Measurements from ENCODE around the gene SNX10.

SNX10 gene

DNA sequence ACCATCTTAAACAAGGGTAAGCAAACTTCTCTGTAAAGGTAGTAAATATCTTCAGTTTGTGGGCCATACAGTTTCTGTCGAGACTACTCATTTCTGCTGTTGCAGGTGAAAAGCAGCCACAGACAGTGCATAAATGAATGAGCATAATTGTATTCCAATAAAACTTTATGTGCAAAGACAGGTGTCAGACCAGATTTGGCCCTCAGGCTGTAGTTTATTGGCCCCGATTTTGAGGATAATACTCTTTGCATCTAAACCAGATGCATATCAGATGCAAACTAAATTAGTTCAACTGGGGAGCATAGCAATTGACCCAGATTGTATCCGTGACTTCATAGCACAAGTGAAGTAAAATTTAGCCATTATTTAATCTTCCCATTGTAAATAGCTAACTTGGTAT is 70.0 kb downstream of the SNX10 start:
- H3K4me3 ChIP-seq (ENCODE audit: low read length) = no peak overlapping the region
- H3K9ac ChIP-seq (ENCODE audit: low read depth, low read length) = no peak overlapping the region
- no peaks in the 10 kb centered on the region for H3K36me3 ChIP-seq (ENCODE audit: insufficient read depth, low read depth, low read length)
- H3K27ac ChIP-seq (ENCODE audit: low read length) = no peak overlapping the region
- no peaks in the 10 kb centered on the region for H3K27me3 ChIP-seq (ENCODE audit: insufficient read depth, low read length)
- H3K4me1 ChIP-seq (ENCODE audit: insufficient read depth, low read length) = no peaks in the 10 kb centered on the region
- no peaks in the 10 kb centered on the region for H3K9me3 ChIP-seq (ENCODE audit: insufficient read depth, low read depth, low read length)

DNA sequence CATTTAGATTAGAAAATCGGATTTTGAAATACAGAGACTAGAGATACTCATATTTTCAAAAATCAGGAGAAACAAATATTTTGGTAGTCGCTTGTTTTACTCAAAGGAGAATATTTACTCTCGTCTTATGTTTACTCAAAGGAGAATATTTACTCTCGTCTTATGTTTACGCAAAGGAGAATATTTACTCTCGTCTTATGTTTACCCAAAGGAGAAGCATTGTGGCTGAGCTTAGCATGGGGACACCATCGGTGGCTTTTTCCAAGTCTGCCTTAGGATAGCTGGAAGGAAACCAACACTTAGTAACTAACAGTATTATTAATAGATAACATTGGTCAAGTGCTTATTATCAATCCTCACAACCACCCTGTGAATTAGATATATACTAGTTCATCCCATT is 71.8 kb downstream of the SNX10 start:
- Histone ChIP-seq H3K4me1 (ENCODE audit: insufficient read depth, low read length) (no peaks in the 10 kb centered on the region), H3K27me3 (ENCODE audit: insufficient read depth, low read length) (no peaks in the 10 kb centered on the region), H3K36me3 (ENCODE audit: insufficient read depth, low read depth, low read length) (no peaks in the 10 kb centered on the region), H3K27ac (ENCODE audit: low read length) (no peak overlapping the region), H3K9ac (ENCODE audit: low read depth, low read length) (no peak overlapping the region), H3K9me3 (ENCODE audit: insufficient read depth, low read depth, low read length) (no peaks in the 10 kb centered on the region), H3K4me3 (ENCODE audit: low read length) (no peak overlapping the region)

DNA sequence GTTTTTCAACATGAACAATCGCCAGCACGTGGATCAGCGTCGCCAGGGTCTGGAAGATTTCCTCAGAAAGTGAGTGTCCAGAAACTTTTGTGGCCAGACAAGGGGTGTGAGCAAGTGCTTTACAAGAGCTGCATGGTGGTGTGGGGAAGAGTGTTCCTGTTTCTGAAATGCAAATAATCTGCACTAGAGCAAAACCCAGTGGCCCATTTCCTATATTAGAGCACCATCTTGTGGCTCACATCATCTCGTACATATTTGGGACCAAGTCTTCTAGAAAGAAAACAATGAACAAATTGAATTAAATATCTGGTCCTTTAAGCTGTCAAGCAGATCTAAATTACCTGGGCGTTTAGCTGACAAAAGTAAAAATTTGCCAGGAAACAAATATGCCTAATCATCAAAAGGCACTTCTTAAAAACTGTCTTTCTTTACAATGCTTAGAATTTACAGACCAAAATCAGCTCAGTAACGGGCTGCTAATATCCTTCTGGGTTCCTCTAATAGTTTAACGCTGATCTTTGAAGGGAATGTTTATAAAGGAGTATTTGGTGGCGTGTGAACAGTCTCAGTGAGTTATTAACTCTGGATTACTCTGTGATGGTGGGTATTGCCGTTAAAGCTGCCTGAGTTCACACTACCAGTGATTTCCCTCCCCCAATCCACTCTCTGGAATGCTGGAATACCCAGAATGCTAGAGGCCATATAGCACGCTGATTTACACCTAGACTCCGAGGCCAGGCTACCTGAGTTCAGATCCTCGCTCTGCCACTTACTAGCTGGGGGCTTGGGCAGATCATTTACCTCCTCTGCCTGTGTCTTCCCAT is 73.6 kb downstream of the SNX10 start:
- H3K27ac ChIP-seq (ENCODE audit: low read length) = no peak overlapping the region
- no peaks in the 10 kb centered on the region for H3K27me3 ChIP-seq (ENCODE audit: insufficient read depth, low read length)
- no peaks in the 10 kb centered on the region for H3K9me3 ChIP-seq (ENCODE audit: insufficient read depth, low read depth, low read length)
- no peak overlapping the region for H3K4me3 ChIP-seq (ENCODE audit: low read length)
- H3K36me3 ChIP-seq (ENCODE audit: insufficient read depth, low read depth, low read length) = no peaks in the 10 kb centered on the region
- H3K9ac ChIP-seq (ENCODE audit: low read depth, low read length) = peak overlapping the region; percentile 10; the same call in 1 of the 2 replicates
- H3K4me1 ChIP-seq (ENCODE audit: insufficient read depth, low read length) = no peaks in the 10 kb centered on the region

DNA sequence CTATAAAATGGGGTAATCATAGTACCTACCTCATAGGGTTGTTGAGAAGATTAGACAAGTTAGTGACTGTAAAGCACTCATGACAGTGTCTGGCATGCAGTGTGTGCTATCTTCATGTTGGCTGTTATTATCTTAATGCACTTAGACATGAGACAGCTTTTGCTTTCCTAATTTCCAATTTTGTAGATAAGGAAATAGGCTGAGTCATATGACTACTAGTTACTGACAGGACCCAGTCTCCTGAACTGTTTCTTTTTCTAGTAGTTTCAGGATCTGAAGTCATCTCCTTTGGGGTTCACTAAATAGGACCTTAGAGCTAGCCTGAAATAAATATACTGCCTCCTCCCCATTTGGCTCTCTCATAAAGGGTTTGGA is 74.2 kb downstream of the SNX10 start:
- Histone ChIP-seq H3K4me3 (ENCODE audit: low read length) (no peak overlapping the region), H3K9ac (ENCODE audit: low read depth, low read length) (peak overlapping the region; percentile 10; the same call in 1 of the 2 replicates), H3K27me3 (ENCODE audit: insufficient read depth, low read length) (no peaks in the 10 kb centered on the region), H3K27ac (ENCODE audit: low read length) (no peak overlapping the region), H3K36me3 (ENCODE audit: insufficient read depth, low read depth, low read length) (no peaks in the 10 kb centered on the region), H3K9me3 (ENCODE audit: insufficient read depth, low read depth, low read length) (no peaks in the 10 kb centered on the region), H3K4me1 (ENCODE audit: insufficient read depth, low read length) (no peaks in the 10 kb centered on the region)

DNA sequence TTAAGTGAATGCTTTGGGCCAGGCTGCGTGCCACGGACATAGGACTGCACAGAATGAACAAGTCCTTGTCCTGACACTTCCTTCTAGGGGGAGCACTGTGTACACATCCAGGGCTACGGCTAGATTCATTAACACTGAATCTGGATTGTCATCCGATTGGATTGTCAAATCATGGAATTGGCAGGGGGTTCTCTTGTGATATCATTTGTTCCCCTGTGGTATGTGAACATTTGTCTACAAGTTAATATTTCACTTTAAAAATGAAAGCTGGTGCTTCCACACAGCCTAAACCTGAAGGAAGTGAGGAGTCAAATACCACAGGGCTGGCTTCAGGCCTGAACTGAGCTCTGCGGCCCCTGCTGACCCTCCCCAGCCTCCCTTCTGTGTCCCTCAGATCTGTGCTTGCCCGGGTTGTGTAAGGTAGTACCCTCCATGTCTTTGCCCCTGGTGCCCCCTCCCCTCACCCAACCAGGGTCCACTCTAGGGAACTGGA is 75.6 kb downstream of the SNX10 start:
- H3K27ac ChIP-seq (ENCODE audit: low read length) = no peak overlapping the region
- H3K4me1 ChIP-seq (ENCODE audit: insufficient read depth, low read length) = no peaks in the 10 kb centered on the region
- H3K9me3 ChIP-seq (ENCODE audit: insufficient read depth, low read depth, low read length) = no peaks in the 10 kb centered on the region
- no peaks in the 10 kb centered on the region for H3K27me3 ChIP-seq (ENCODE audit: insufficient read depth, low read length)
- H3K36me3 ChIP-seq (ENCODE audit: insufficient read depth, low read depth, low read length) = no peaks in the 10 kb centered on the region
- no peak overlapping the region for H3K4me3 ChIP-seq (ENCODE audit: low read length)
- H3K9ac ChIP-seq (ENCODE audit: low read depth, low read length) = no peak overlapping the region

DNA sequence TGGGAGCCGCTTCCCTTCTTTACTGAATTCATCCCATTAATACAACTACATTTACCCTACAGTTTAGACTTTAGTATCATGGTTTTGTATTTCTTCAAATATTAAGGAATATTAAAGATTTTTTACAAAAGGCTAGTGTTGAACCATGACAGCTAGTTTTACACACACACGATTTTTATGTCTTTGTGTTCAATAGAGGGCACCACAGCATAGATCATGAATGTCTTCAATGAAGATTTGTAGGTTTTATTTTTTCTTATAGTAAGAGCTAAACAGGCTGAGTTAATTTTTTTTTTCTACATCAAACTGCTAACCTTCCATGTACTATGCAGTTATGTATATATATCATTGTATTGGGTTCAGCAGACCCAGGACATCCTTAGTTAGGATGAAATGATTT is 76.9 kb downstream of the SNX10 start:
- Histone ChIP-seq H3K27ac (ENCODE audit: low read length) (no peak overlapping the region), H3K4me1 (ENCODE audit: insufficient read depth, low read length) (no peaks in the 10 kb centered on the region), H3K27me3 (ENCODE audit: insufficient read depth, low read length) (no peaks in the 10 kb centered on the region), H3K9ac (ENCODE audit: low read depth, low read length) (no peak overlapping the region), H3K36me3 (ENCODE audit: insufficient read depth, low read depth, low read length) (no peaks in the 10 kb centered on the region), H3K9me3 (ENCODE audit: insufficient read depth, low read depth, low read length) (no peaks in the 10 kb centered on the region), H3K4me3 (ENCODE audit: low read length) (no peak overlapping the region)

DNA sequence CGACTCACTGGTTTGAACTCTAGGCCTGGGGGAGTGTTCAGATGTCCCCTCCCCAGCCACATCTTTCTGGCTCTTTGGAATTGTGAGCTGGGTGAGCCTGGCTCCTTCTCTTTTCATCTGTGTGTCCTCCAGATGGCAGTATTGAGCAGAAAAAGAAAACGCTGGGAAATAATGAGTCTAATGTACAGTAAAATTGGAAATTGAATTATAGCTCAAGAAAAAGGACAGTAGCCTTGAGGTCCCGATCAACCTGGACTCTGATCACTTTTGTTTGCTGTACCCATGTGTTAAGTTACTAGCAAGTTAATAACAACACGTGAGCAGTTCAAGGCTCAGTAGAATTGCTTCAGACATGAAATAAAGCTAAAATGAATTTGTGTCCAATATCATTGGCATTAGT is 77.9 kb downstream of the SNX10 start:
- H3K36me3 ChIP-seq (ENCODE audit: insufficient read depth, low read depth, low read length) = no peaks in the 10 kb centered on the region

DNA sequence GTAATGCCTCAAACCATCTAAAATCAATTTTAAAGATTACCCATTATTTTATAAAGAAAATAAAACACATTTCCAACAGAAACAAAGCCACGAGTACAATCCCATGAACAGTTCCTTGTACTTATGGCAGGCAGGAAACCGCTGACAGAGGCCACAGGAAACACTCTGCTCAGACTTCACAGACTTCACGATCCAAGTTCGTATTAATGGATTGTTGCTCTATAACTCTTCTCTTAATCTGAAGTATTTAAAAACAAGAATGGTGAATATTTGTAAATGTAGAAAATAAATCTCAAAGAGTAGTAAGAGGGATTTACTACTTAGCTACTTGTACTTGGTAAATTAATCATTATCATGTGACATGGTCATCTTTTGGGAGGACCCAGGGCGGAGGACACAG is 78.3 kb downstream of the SNX10 start:
- Histone ChIP-seq H3K36me3 (ENCODE audit: insufficient read depth, low read depth, low read length) (no peaks in the 10 kb centered on the region), H3K27me3 (ENCODE audit: insufficient read depth, low read length) (no peaks in the 10 kb centered on the region), H3K9ac (ENCODE audit: low read depth, low read length) (no peak overlapping the region), H3K27ac (ENCODE audit: low read length) (no peak overlapping the region), H3K4me3 (ENCODE audit: low read length) (no peak overlapping the region), H3K9me3 (ENCODE audit: insufficient read depth, low read depth, low read length) (no peaks in the 10 kb centered on the region), H3K4me1 (ENCODE audit: insufficient read depth, low read length) (peaks cover 10% of the 10 kb centered on the region; the same call in 1 of the 2 replicates)

More for the DNA sequence above, 77.9 kb downstream of the SNX10 start:
- H3K27me3 ChIP-seq (ENCODE audit: insufficient read depth, low read length) = no peaks in the 10 kb centered on the region
- peaks cover 6% of the 10 kb centered on the region; the same call in 1 of the 2 replicates for H3K4me1 ChIP-seq (ENCODE audit: insufficient read depth, low read length)
- no peaks in the 10 kb centered on the region for H3K9me3 ChIP-seq (ENCODE audit: insufficient read depth, low read depth, low read length)
- no peak overlapping the region for H3K4me3 ChIP-seq (ENCODE audit: low read length)
- no peak overlapping the region for H3K9ac ChIP-seq (ENCODE audit: low read depth, low read length)
- no peak overlapping the region for H3K27ac ChIP-seq (ENCODE audit: low read length)

DNA sequence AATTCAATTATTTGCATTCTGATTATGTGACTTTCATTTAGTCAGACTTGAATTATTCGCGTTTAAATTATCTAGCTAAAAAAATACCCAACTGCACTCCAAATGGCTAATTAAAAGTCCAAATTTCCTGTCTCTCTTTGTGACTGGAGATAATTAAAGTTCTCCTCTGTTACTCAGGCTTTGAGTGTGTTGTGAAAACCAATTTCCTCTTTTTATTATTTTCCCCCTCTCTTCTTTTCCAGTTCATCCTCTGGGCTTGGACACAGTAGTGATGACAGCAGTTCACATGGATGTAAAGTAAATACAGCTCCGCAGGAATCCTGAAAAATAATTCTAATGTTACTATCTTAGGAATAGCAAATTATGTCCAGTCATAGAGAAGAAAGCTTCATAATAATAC is 80.6 kb downstream of the SNX10 start:
- Histone ChIP-seq H3K27ac (ENCODE audit: low read length) (no peak overlapping the region), H3K4me3 (ENCODE audit: low read length) (no peak overlapping the region)

DNA sequence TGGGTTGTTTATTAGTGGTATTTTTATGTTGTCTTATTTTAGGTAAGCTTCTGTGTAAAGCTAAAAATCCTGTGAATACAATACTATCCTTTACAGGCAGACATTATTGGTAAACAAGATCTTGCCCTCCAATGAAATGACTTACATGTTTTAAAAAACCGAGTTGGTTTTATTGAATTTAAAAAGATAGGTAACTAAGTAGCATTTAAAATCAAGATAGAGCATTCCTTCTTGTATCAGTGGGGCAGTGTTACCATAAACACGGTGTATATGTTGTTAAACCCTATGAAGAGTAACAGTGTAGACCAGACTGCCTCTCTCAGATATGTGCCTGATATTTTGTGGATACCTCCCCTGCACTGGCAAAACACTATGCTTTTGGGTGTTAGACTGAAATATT is 81.0 kb downstream of the SNX10 start:
- H3K9me3 ChIP-seq (ENCODE audit: insufficient read depth, low read depth, low read length) = no peaks in the 10 kb centered on the region
- H3K27me3 ChIP-seq (ENCODE audit: insufficient read depth, low read length) = peaks cover 13% of the 10 kb centered on the region
- no peak overlapping the region for H3K4me3 ChIP-seq (ENCODE audit: low read length)
- H3K9ac ChIP-seq (ENCODE audit: low read depth, low read length) = no peak overlapping the region
- H3K27ac ChIP-seq (ENCODE audit: low read length) = no peak overlapping the region
- peaks cover 19% of the 10 kb centered on the region; the same call in 1 of the 2 replicates for H3K4me1 ChIP-seq (ENCODE audit: insufficient read depth, low read length)
- H3K36me3 ChIP-seq (ENCODE audit: insufficient read depth, low read depth, low read length) = no peaks in the 10 kb centered on the region

More for the DNA sequence above, 80.6 kb downstream of the SNX10 start:
- no peaks in the 10 kb centered on the region for H3K9me3 ChIP-seq (ENCODE audit: insufficient read depth, low read depth, low read length)
- no peaks in the 10 kb centered on the region for H3K36me3 ChIP-seq (ENCODE audit: insufficient read depth, low read depth, low read length)
- H3K27me3 ChIP-seq (ENCODE audit: insufficient read depth, low read length) = peaks cover 8% of the 10 kb centered on the region
- peaks cover 18% of the 10 kb centered on the region; the same call in 1 of the 2 replicates for H3K4me1 ChIP-seq (ENCODE audit: insufficient read depth, low read length)
- H3K9ac ChIP-seq (ENCODE audit: low read depth, low read length) = no peak overlapping the region

DNA sequence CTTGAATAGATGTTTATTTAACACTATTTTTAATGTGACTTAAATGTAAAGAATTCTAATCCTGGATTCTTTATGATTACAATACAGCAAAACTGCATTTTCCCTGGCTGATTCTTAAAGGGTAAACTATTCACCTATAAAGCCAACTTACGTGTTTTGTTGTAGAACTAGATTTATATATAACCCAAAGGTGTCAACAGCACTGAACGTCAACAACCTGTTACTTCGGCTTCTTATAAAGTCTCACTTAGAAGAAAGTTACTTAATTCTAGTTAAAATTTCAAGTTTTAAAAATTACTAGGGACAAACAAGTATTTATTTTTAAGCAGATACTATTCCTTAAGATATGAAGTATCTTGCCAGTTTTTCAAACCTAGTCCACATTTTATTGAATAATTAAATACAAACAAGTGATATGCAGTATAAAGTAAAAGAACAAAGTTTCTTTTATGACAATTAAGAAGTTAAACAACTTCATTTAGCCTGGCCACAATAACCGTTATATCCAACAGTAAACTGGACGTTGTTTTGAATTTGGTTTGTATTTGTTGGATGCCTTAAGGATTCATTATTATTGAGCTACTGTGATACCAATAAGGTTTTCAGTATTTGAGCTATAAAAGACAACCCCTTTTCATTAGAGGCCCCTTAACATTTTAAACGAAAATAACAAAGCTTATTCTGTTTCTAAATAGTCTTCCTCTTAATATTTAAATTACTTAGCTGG is 83.1 kb downstream of the SNX10 start:
- Histone ChIP-seq H3K4me1 (ENCODE audit: insufficient read depth, low read length) (peaks cover 19% of the 10 kb centered on the region; the same call in 1 of the 2 replicates), H3K36me3 (ENCODE audit: insufficient read depth, low read depth, low read length) (no peaks in the 10 kb centered on the region), H3K27me3 (ENCODE audit: insufficient read depth, low read length) (peaks cover 20% of the 10 kb centered on the region), H3K27ac (ENCODE audit: low read length) (no peak overlapping the region), H3K9me3 (ENCODE audit: insufficient read depth, low read depth, low read length) (no peaks in the 10 kb centered on the region), H3K4me3 (ENCODE audit: low read length) (peak overlapping the region; percentile 81), H3K9ac (ENCODE audit: low read depth, low read length) (peak overlapping the region; percentile 78; the same call in 1 of the 2 replicates)
